ENCODE data around the gene PCDHA3.
"Not testable (repeated sequence)": the region's sequence is repeated elsewhere in the genome, so short reads cannot be mapped to it uniquely, and the experiment has no call there.

PCDHA3 gene

GRCh38 chr5:140800816-140801493 is at the start of gene PCDHA3:
TSS of gene PCDHA3 (plus strand) at chr5:140801057.
- no peaks in the 10 kb centered on the region for H4K20me1 ChIP-seq
- H3K4me1 ChIP-seq = no peaks in the 10 kb centered on the region
- H3K27ac ChIP-seq = no peak within 1 kb of the TSS
- H3K27me3 ChIP-seq = no peaks in the 10 kb centered on the region
- TF ChIP-seq Cebpa-rat (IDR thresholded peaks at IDR 0.05) = no peak
- H3K36me3 ChIP-seq = no peaks in the 10 kb centered on the region; a peak in 1 of 22 replicates
- H3K4me2 ChIP-seq = no peak within 1 kb of the TSS
- peaks cover 42 to 96% (median 60%) of the 10 kb centered on the region in 11 experiments for H3K9me3 ChIP-seq (replicated peaks in 1 of 11)
- H3K9ac ChIP-seq = no peak within 1 kb of the TSS
- H3K4me3 ChIP-seq = no peak within 1 kb of the TSS

- Histone ChIP-seq H3K9me3 (replicated peaks in 1 of 11) (peaks cover 96 to 100% (median 98%) of the 10 kb centered on the region in 11 experiments), H4K20me1 (no peaks in the 10 kb centered on the region), H3K36me3 (peaks cover 0 to 4% (median 0%) of the 10 kb centered on the region in 11 experiments; a peak in 1 of 22 replicates), H3K9ac (no peak overlapping the region), H3K4me1 (no peaks in the 10 kb centered on the region), H3K4me3 (no peak overlapping the region), H3K4me2 (no peak overlapping the region), H3K27me3 (no peaks in the 10 kb centered on the region), H3K27ac (no peak overlapping the region)
- TF ChIP-seq Cebpa-rat (IDR thresholded peaks at IDR 0.05) = no peak
These were observed 47.3 kb upstream of the PCDHA3 start for GRCh38 chr5:140753561-140753960.

- H3K27me3 ChIP-seq = no peaks in the 10 kb centered on the region
- TF ChIP-seq Cebpa-rat (IDR thresholded peaks at IDR 0.05) = no peak
- H3K27ac ChIP-seq = no peak overlapping the region
- H3K9me3 ChIP-seq (replicated peaks in 1 of 11) = peaks cover 96 to 99% (median 98%) of the 10 kb centered on the region in 11 experiments
- H4K20me1 ChIP-seq = no peaks in the 10 kb centered on the region
- H3K4me1 ChIP-seq = no peaks in the 10 kb centered on the region
- H3K4me3 ChIP-seq = no peak overlapping the region
- H3K36me3 ChIP-seq = no peaks in the 10 kb centered on the region; a peak in 1 of 22 replicates
- H3K4me2 ChIP-seq = no peak overlapping the region
- no peak overlapping the region for H3K9ac ChIP-seq
These were observed 36.5 kb upstream of the PCDHA3 start for GRCh38 chr5:140764177-140764973.

- H3K9ac ChIP-seq = no peak overlapping the region
- H3K27me3 ChIP-seq = no peaks in the 10 kb centered on the region
- no peak for TF ChIP-seq Cebpa-rat (IDR thresholded peaks at IDR 0.05)
- peaks cover 97 to 100% (median 100%) of the 10 kb centered on the region in 11 experiments for H3K9me3 ChIP-seq (replicated peaks in 1 of 11)
- H3K4me3 ChIP-seq = peak overlapping the region in 1 of 10 experiments; percentile 22; a peak in 1 of 20 replicates
- no peak overlapping the region for H3K27ac ChIP-seq
- no peak overlapping the region for H3K4me2 ChIP-seq
- no peaks in the 10 kb centered on the region for H3K4me1 ChIP-seq
- no peaks in the 10 kb centered on the region for H4K20me1 ChIP-seq
- H3K36me3 ChIP-seq = no peaks in the 10 kb centered on the region
These were observed 33.4 kb upstream of the PCDHA3 start for GRCh38 chr5:140767444-140767843.

GRCh38 chr5:140780512-140780911 is 20.3 kb upstream of the PCDHA3 start:
- Histone ChIP-seq H3K27ac (no peak overlapping the region), H3K4me1 (no peaks in the 10 kb centered on the region), H3K4me3 (no peak overlapping the region), H3K9ac (no peak overlapping the region), H3K27me3 (no peaks in the 10 kb centered on the region), H3K36me3 (no peaks in the 10 kb centered on the region; a peak in 1 of 22 replicates), H3K4me2 (no peak overlapping the region), H3K9me3 (replicated peaks in 1 of 11) (peaks cover 91 to 100% (median 93%) of the 10 kb centered on the region in 11 experiments), H4K20me1 (no peaks in the 10 kb centered on the region)
- TF ChIP-seq Cebpa-rat (IDR thresholded peaks at IDR 0.05) = peak in 4 of 11 experiments; percentile 25 to 68 (median 40); a peak in 5 of 22 replicates

- no peaks in the 10 kb centered on the region for H4K20me1 ChIP-seq
- no peaks in the 10 kb centered on the region for H3K27me3 ChIP-seq
- H3K9me3 ChIP-seq (replicated peaks in 1 of 11) = peaks cover 82 to 99% (median 91%) of the 10 kb centered on the region in 11 experiments
- no peak for TF ChIP-seq Cebpa-rat (IDR thresholded peaks at IDR 0.05)
- no peaks in the 10 kb centered on the region; a peak in 1 of 22 replicates for H3K36me3 ChIP-seq
- H3K4me1 ChIP-seq = 0 out of 20 replicates have a peak, but pooled peaks cover 0 to 2% (median 0%) of the 10 kb centered on the region in 10 experiments
- H3K4me2 ChIP-seq = no peak within 1 kb of the TSS
- no peak within 1 kb of the TSS for H3K27ac ChIP-seq
- H3K9ac ChIP-seq = no peak within 1 kb of the TSS
- H3K4me3 ChIP-seq = peak within 1 kb of the TSS in 2 of 10 experiments; percentile 3 to 19; a peak in 2 of 20 replicates
These were observed 14.8 kb upstream of the PCDHA3 start, which contains the start of gene PCDHA1 for GRCh38 chr5:140785905-140786686. TSS of gene PCDHA1 (plus strand) at chr5:140786140.

GRCh38 chr5:140787422-140787821 is 13.4 kb upstream of the PCDHA3 start:
- H4K20me1 ChIP-seq, H3K4me2 ChIP-seq, H3K9ac ChIP-seq, H3K27me3 ChIP-seq, H3K4me1 ChIP-seq, H3K27ac ChIP-seq, H3K36me3 ChIP-seq, H3K4me3 ChIP-seq: not testable (repeated sequence)
- H3K9me3 ChIP-seq (replicated peaks in 1 of 11) = peaks cover 81 to 98% (median 91%) of the 10 kb centered on the region in 11 experiments

GRCh38 chr5:140787849-140788504 is 12.9 kb upstream of the PCDHA3 start:
- not testable (repeated sequence) for H3K4me2 ChIP-seq, H3K27me3 ChIP-seq, H3K9ac ChIP-seq, H3K36me3 ChIP-seq, H3K4me3 ChIP-seq, H4K20me1 ChIP-seq, H3K27ac ChIP-seq, H3K4me1 ChIP-seq
- H3K9me3 ChIP-seq (replicated peaks in 1 of 11) = peaks cover 81 to 98% (median 91%) of the 10 kb centered on the region in 11 experiments
